DMS114 treated with DMSO at 0.1 percent for 48 hours (cell line): ENCODE results near the gene PPL.

ENCODE experiments used
- DNase-seq: peaks from one replicate; lab custom pipeline; 2025; ENCODE audit not compliant: unreplicated experiment; lab: John Stamatoyannopoulos, UW

Gene PPL

DNA sequence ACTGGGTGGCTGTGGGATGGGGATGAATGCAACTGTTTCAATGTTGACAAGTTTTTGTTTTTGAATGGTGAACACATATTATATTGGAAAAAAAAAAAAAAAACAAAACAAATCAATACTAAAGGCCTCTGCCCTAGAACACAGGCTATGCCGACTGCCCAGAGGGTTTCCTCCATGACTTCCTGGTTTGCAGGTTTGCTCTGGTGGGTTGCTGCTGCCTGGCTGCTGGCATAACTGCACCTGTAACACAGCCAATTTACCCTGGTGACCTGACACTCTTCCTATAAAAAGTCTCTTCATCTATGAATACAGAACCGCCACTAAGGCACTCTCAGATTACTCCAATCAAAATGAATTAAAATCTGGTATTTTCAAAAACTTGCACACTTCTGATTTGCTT is 100.2 kb downstream of the PPL start:
- DNase-seq, result no peak

DNA sequence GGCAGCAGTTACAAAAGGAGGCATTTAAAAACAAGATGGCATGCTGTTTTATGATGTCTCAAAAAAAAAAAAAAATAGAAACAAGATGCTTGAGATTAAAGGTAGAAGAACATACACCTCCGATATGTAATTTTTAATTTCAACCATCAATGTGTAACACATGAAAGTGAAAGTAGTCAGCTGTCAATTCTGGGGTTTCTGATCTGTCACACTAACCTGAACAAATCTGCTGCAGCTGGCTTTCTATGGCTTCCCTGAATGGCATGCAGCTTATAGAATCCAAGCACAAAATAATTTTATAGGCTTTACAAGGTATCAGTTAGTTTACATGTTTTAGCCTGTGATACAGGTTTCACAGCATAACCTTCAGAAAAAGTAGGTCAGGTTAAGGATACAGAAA is 103.4 kb downstream of the PPL start:
- no peak for DNase-seq

DNA sequence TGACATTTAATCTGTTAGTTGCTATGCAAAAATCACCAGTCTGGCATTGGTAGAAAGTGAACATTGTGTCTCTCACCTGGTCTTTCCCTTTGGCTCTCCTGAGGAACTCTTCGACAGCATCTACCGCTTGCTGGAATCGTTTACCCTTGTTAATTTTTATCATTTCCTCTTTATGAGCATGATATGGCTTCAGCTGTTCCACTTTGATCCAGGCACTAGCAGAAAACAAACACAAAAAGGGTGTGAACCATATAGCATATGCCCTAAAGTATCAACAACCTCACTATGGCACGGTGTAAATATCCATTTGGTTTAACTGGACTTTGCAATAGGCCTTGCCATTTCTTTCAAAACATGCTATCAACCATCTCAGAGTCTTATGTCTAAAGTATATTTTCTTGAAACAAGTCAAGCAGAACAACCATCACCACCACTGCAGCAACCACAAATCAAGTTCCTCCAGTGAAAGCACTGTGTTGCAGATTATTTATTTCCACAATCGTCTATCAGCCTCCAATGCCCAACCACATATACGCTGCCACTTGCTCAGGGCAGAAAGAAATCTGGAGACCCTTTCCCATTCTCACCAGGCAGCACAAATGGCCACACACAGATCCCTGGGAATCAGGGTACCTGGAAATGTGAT is 104.1 kb downstream of the PPL start:
- no peak for DNase-seq
